Endothelial cell of umbilical vein (primary cell): Measurements from ENCODE around the gene KRTAP4-11. TPM values are rescaled to one million over a fixed set of nuclear protein-coding genes. Genes with fewer than 3 reads are reported as not detected.
"Not testable (repeated sequence)": the region's sequence is repeated elsewhere in the genome, so short reads cannot be mapped to it uniquely, and the experiment has no call there.

ENCODE experiments used
- BruUV-seq: library from RNA; stranded (reverse); fragments of 400-500 nt; replicated peaks from 2 replicates; lab custom pipeline; 2021; lab: Mats Ljungman, UMichigan
- CTCF ChIA-PET: fragments of 300-600, 350-600 bp; sonication (Branson Sonifier 250); formaldehyde crosslinking; loops from one replicate; lab custom pipeline; 2021; ENCODE audit warnings: antibody characterized with exemption, inconsistent platforms; lab: Charles Lee
- POLR2A ChIA-PET: fragments of 300-600, 350-600 bp; sonication (Branson Sonifier 250); formaldehyde crosslinking; loops from one replicate; lab custom pipeline; 2021; ENCODE audit warnings: antibody characterized with exemption, inconsistent platforms; lab: Charles Lee
- DNase-seq: peaks from one replicate; pipeline ENCODE4 v3.0.0-alpha.2; 2011; ENCODE audit warnings: low read depth, low spot score
- FAIRE-seq: peaks from 2 replicates; lab custom pipeline; 2011; peaks lifted over from hg19 to GRCh38; lab: Jason Lieb, UNC
- H2AFZ ChIP-seq: 2 replicates; pipeline ENCODE4 v1.6.0; 2012; ENCODE audit warnings: low read depth, low read length, control low read depth, inconsistent platforms
- H3K27ac ChIP-seq: 2 replicates; pipeline ENCODE4 v1.5.1; 2011; ENCODE audit warnings: low read depth, mild to moderate bottlenecking, control low read depth, low read length, moderate library complexity; ENCODE audit not compliant: insufficient read depth
- H3K27me3 ChIP-seq, 2 experiments: 2 replicates each; pipeline versions ENCODE4 v1.6.0 to v1.6.1; 2011; ENCODE audit warnings: low read length in 2 of 2, mixed read lengths in 1 of 2; ENCODE audit not compliant: control insufficient read depth in 2 of 2, insufficient read depth in 2 of 2
- H3K36me3 ChIP-seq, 2 experiments: 2 replicates in 1 of 2; 3 replicates in 1 of 2; pipeline ENCODE4 v1.5.1; 2011; ENCODE audit warnings: low read length in 2 of 2, mild to moderate bottlenecking in 1 of 2, moderate library complexity in 1 of 2; ENCODE audit not compliant: control insufficient read depth in 2 of 2, insufficient read depth in 2 of 2; ENCODE audit errors: extremely low read depth in 1 of 2
- H3K4me1 ChIP-seq: 3 replicates; pipeline ENCODE4 v1.5.1; 2011; ENCODE audit warnings: mild to moderate bottlenecking, low read length; ENCODE audit not compliant: control insufficient read depth, insufficient read depth; ENCODE audit errors: extremely low read depth
- H3K4me2 ChIP-seq: 2 replicates; pipeline ENCODE4 v1.6.1; 2011; ENCODE audit warnings: low read length, control low read depth, mixed read lengths; ENCODE audit not compliant: insufficient read depth
- H3K4me3 ChIP-seq, 3 experiments: fragments of 200-600 bp in 1 of 3; sonication (generic), shearing (Covaris generic) in 1 of 3; replicated peaks in 1 of 3; 2 replicates each; pipeline ENCODE4 v1.5.1; 2011 to 2016; ENCODE audit warnings: control low read depth in 3 of 3, low read length in 3 of 3, mild to moderate bottlenecking in 2 of 3, inconsistent platforms in 1 of 3, low read depth in 1 of 3, moderate library complexity in 1 of 3; ENCODE audit not compliant: insufficient read depth in 1 of 3
- H3K79me2 ChIP-seq: 2 replicates; pipeline ENCODE4 v1.6.0; 2012; ENCODE audit warnings: low read length, inconsistent platforms; ENCODE audit not compliant: control insufficient read depth, insufficient read depth
- H3K9ac ChIP-seq: replicated peaks from 2 replicates; pipeline ENCODE3; 2011; ENCODE audit warnings: low read length, control low read depth; ENCODE audit not compliant: insufficient read depth; ENCODE audit errors: extremely low read depth
- H3K9me1 ChIP-seq: replicated peaks from 3 replicates; pipeline ENCODE4 v1.6.0; 2011; ENCODE audit warnings: mild to moderate bottlenecking, low read length; ENCODE audit not compliant: control insufficient read depth, insufficient read depth; ENCODE audit errors: extremely low read depth
- H3K9me3 ChIP-seq: replicated peaks from 2 replicates; pipeline ENCODE4 v1.5.1; 2012; ENCODE audit warnings: low read length, inconsistent platforms; ENCODE audit not compliant: control insufficient read depth, insufficient read depth
- H4K20me1 ChIP-seq: replicated peaks from 2 replicates; pipeline ENCODE3; 2011; ENCODE audit warnings: mild to moderate bottlenecking, low read length; ENCODE audit not compliant: control insufficient read depth, insufficient read depth; ENCODE audit errors: extremely low read depth
- FOS ChIP-seq: IDR thresholded peaks from 2 replicates; pipeline ENCODE4 v1.6.1; 2011; ENCODE audit warnings: mild to moderate bottlenecking, low read length, moderate library complexity, borderline replicate concordance; ENCODE audit not compliant: insufficient read depth
- GATA2 ChIP-seq: IDR thresholded peaks from 2 replicates; pipeline ENCODE4 v1.7.0; 2011; ENCODE audit warnings: low read depth, mild to moderate bottlenecking, moderate library complexity, mixed read lengths, low read length; ENCODE audit not compliant: insufficient read length, insufficient read depth
- JUN ChIP-seq: IDR thresholded peaks from 2 replicates; pipeline ENCODE4 v1.6.1; 2011; ENCODE audit warnings: borderline replicate concordance, low read depth; ENCODE audit not compliant: insufficient read length, insufficient read depth
- MYC ChIP-seq: IDR thresholded peaks from one replicate; pipeline ENCODE4 v1.6.1; 2011; ENCODE audit warnings: mild to moderate bottlenecking, low read depth, low read length
- POLR2A ChIP-seq: IDR thresholded peaks from 2 replicates; pipeline ENCODE4 v1.6.1; 2012; ENCODE audit warnings: low read depth, mild to moderate bottlenecking, control low read depth, low read length
- POLR2AphosphoS5 ChIP-seq: IDR thresholded peaks from 2 replicates; pipeline ENCODE4 v1.6.1; 2012; ENCODE audit warnings: low read depth, mild to moderate bottlenecking, control low read depth, low read length, moderate library complexity; ENCODE audit not compliant: insufficient read depth
- dilution Hi-C: fragments of 300-500 bp; cut with MboI; formaldehyde crosslinking; loops from one replicate; pipeline ENCODE4 v1.15.0; 2019; ENCODE audit warnings: low sequenced_read_pairs; ENCODE audit not compliant: extremely low pct_ligation_motif_present
- intact Hi-C: fragments of 100-400 bp; cut with micrococcal nuclease; formaldehyde crosslinking; loops from one replicate; pipeline ENCODE4 v1.10.0; 2022
- polyA plus RNA-seq, 4 experiments: library from polyadenylated mRNA; depleted of rRNA in 3 of 4; stranded (reverse) in 3 of 4; unstranded in 1 of 4; fragments of >200 nt; gene quantifications; 2 replicates each; pipeline versions ENCODE4 v1.2.1 to v1.2.3, GENCODE V29; 2011 to 2012; ENCODE audit warnings: missing spikeins in 1 of 4
- total RNA-seq: library from RNA; stranded (reverse); gene quantifications from 2 replicates; pipeline ENCODE4 v1.2.3, GENCODE V29; 2021
- TF ChIP-seq, protein P1 (sequence below), 2 donors: IDR thresholded peaks; 1 replicate in 1 of 2; 2 replicates in 1 of 2; pipeline ENCODE4 v1.5.1; 2011; ENCODE audit warnings: low read length in 2 of 2, mild to moderate bottlenecking in 2 of 2, moderate library complexity in 2 of 2, control low read depth in 1 of 2, inconsistent platforms in 1 of 2, low read depth in 1 of 2; ENCODE audit not compliant: insufficient read depth in 1 of 2; ENCODE audit errors: extremely low read depth in 1 of 2

The KRTAP4-11 gene
- total and polyA plus RNA-seq, 2 donors (not counting 3 experiments of a cell fraction or from before 2014, with no cell fraction given) = not detected

DNA sequence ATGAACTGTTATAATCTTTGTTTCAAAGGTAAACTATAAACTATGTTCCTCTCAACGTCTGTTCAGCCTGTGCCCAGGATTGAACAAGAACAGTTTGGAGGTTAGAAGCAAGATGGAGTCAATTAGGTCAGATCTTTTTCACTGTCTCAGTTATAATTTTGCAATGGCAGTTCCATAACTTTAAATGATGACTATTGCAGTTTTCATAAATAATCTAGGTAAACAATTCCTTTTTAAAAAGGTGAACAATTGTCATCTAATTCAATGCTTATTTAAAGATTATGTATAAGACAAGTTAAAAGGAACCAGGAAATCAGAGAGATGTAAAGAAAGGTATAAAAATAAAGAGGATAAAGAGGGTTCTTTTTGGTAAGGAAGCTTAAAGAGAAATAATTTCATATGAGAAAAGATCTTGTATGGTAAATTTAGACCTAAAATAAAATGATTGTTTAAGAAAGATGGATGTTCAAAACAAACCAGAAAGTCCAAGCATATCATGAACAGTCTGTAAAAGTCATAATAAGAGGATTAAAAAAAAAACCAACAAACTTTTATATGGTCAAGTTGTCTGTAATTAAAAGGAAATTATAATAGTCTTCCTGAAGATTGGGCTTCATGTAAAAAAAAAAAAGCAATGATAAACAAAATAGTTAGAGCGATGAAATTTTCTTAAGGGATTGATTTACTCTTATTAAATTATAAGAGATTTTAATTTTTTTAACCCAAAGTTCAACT, 6.9 kb downstream of the KRTAP4-11 start:
- no peak for FAIRE-seq
- Histone ChIP-seq H3K36me3 (no peaks in the 10 kb centered on the region), H3K4me1 (no peaks in the 10 kb centered on the region), H3K9ac (no peak overlapping the region), H3K4me2 (no peak overlapping the region), H4K20me1 (no peaks in the 10 kb centered on the region), H2AFZ (no peak overlapping the region), H3K9me1 (no peaks in the 10 kb centered on the region), H3K4me3 (no peak overlapping the region), H3K27ac (no peak overlapping the region), H3K9me3 (no peaks in the 10 kb centered on the region), H3K27me3 (peaks cover 0 to 5% of the 10 kb centered on the region in 2 experiments), H3K79me2 (no peaks in the 10 kb centered on the region)
- DNase-seq = no peak
- CTCF ChIA-PET = no interaction called here
- intact Hi-C loops = no loop called here
- POLR2A ChIA-PET = no interaction called here
- TF ChIP-seq, protein P1, sequence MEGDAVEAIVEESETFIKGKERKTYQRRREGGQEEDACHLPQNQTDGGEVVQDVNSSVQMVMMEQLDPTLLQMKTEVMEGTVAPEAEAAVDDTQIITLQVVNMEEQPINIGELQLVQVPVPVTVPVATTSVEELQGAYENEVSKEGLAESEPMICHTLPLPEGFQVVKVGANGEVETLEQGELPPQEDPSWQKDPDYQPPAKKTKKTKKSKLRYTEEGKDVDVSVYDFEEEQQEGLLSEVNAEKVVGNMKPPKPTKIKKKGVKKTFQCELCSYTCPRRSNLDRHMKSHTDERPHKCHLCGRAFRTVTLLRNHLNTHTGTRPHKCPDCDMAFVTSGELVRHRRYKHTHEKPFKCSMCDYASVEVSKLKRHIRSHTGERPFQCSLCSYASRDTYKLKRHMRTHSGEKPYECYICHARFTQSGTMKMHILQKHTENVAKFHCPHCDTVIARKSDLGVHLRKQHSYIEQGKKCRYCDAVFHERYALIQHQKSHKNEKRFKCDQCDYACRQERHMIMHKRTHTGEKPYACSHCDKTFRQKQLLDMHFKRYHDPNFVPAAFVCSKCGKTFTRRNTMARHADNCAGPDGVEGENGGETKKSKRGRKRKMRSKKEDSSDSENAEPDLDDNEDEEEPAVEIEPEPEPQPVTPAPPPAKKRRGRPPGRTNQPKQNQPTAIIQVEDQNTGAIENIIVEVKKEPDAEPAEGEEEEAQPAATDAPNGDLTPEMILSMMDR (IDR thresholded peaks at IDR 0.05; ENCODE audit: extremely low read depth in 1 of 2, insufficient read depth in 1 of 2, low read depth in 1 of 2, low read length in 2 of 2) = no peak
- no peak for TF ChIP-seq POLR2A
- no peak for TF ChIP-seq FOS
- no peak for TF ChIP-seq GATA2
- no peak for TF ChIP-seq MYC
- no peak for TF ChIP-seq POLR2AphosphoS5
- TF ChIP-seq JUN = no peak
- BruUV-seq = no TSS peak
- dilution Hi-C loops = no loop called here

DNA sequence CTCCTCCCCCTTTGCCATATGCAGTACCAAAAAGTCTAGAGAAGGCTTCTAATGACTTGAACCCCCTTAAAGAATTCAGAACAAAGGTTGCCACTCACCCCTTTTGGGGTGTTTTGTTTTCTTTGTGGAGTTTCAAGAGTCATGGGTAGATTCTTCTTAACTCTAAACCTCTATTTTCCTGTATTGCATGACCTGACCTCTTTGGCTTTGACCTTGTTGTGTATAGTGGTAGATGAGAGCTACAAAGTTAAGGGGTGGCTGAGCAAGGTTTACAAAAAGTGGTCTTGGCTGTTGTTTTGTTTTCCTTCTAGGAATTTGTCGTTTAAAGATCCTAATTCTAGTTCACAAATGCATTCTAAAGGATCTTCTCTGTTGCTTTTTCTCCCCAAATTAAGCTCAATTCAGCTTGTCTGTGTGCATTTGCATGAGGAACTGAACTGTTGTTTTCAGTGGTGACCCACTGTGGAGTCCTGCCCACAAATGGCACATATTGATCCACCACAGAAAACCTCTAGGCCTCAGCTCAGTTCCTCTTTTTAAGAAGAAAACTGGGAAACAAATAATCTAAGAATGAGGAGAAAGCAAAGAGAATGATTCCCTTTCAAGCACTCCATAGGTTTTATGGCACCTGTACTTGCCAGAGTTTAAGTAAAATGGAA, 9.3 kb downstream of the KRTAP4-11 start:
- H3K27me3 ChIP-seq, intact Hi-C loops, H3K36me3 ChIP-seq, H3K4me1 ChIP-seq, DNase-seq, H3K4me2 ChIP-seq, H3K4me3 ChIP-seq, dilution Hi-C loops, H3K9me1 ChIP-seq, H2AFZ ChIP-seq, BruUV-seq, H3K9ac ChIP-seq, H3K79me2 ChIP-seq, POLR2A ChIA-PET, H3K9me3 ChIP-seq, FAIRE-seq, H3K27ac ChIP-seq, H4K20me1 ChIP-seq: not testable (repeated sequence)
- CTCF ChIA-PET = interaction anchor here (1.6 kb wide), 1 partner anchor 50 kb away, joined by 3 read pairs; the partner anchor contains the start of gene KRTAP2-3
